ENCODE results near the gene AUNIP.
"Not testable (repeated sequence)": the region's sequence is repeated elsewhere in the genome, so short reads cannot be mapped to it uniquely, and the experiment has no call there.

Gene AUNIP

GRCh38 chr1:25867210-25867991, 8.1 kb upstream of the AUNIP start:
- no peak for DNase-seq (ENCODE audit: low read depth in 2 of 3, low spot score in 2 of 3)

DNA sequence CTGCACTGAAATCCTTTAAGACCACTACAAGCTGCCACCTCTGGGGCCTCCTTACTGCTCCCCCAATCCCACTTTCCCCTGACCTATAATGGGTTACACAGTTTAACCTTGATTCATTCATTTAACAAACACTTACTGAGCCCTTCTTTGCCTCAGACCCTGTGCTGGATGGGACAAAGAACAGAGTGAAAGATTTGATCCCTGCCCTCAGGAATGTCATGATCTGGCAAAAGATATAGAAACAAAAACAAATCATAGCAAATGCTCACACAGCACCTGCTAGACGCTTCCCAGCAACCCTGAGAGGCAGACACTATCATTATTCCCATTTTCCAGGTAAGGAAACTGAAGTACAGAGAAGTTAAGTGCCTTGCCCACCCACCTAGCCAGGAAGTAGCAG, 7.0 kb upstream of the AUNIP start:
- no peak for DNase-seq (ENCODE audit: low read depth in 2 of 3, low spot score in 2 of 3)

DNA sequence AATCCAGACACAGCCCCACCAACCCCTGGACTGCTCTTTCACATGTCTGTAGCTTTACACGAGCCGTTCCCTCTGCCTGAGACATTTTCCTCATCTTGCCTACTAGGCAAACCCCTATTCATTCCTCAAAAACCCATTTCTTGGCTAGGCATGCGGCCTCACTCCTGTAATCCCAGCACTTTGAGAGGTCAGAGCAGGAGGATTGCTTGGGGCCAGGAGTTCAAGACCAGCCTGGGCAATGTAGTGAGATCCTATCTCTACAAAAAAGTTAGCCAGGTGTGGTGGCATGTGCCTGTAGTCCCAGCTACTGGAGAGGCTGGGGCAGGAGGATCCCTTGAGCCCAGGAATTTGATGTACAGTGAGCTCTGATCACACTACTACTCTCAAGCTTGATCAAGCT, 5.2 kb upstream of the AUNIP start:
- no peak for DNase-seq (ENCODE audit: low read depth in 2 of 3, low spot score in 2 of 3)

DNA sequence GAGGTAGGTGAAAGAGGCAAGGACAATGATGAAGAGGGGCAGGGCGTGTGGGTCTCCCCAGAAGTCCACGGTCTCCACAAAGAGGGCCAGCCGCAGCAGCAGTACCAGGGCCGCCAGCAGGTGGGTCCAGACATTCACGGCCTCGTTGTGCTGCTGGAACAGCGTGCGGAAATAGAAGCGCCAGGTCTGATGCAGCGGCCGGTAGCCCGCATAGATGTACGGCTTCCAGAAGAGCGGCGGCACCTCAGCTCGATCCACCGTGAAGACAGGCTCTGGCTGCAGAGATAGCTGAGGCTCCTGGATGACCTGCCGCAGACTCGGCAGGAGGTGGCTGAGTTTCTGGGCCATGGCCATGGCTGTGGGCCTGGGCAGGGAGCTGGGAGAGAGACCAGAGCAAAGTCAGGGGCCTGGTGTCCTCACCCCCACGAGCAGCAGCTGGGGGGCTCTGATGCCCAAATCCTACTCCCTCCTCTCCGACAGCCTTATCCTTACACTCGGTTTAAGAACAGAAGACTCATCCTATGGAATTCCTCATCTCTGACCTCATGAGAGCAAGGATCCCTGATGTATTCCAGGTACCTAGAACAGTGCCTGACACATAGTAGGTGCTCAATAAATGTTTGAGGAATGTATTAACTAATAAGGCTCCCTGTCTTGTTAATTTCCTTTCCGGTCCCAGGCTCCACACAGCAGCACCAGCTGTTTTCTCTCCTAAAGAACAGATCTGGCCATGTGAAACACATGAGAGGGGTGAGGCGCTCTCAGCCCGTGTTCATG, 4.4 kb upstream of the AUNIP start:
- no peak for DNase-seq (ENCODE audit: low read depth in 2 of 3, low spot score in 2 of 3)

- no peak for DNase-seq (ENCODE audit: low read depth in 2 of 3, low spot score in 2 of 3)
Measured at GRCh38 chr1:25862785-25863485, 3.7 kb upstream of the AUNIP start.

DNA sequence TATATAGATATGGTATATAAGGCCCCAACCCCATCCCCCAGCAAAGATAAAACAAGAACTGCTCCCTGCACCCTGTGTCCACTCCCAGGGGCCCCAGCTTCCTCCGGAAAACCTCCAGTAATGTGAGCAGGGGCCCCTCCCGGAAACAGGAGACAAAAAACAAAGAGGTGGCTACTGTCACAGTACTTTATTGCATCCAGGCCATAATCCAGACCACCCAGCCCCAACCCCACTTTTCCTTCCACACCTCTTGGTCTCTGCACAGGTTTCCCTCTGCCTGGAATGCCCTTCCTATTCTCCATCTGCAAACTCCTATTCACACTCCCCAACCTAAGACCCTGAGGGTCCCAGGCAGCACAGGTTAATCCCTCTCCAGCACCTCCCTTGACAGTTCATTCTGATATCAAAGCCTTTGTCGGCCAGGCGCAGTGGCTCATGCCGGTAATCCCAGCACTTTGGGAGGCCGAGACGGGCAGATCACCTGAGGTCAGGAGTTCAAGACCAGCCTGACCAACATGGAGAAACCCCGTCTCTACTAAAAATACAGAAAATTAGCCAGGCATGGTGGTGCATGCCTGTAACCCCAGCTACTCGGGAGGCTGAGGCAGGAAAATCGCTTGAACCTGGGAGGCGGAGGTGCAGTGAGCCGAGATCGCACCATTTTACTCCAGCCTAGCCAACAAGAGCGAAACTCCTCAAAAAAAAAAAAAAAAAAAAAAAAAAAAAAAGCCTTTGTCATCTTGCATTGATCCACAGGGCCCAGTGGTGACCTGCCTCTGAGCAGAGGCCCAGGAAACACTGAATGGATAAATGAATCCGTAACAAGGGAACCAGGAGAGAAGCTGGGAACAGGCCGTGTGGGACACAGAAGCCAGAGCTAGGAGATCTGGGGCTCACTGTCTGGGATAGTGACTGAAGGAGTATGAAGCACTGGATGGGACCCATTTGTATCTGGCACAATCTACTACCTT, 2.3 kb upstream of the AUNIP start:
- no peak for DNase-seq (ENCODE audit: low read depth in 2 of 3, low spot score in 2 of 3)

DNA sequence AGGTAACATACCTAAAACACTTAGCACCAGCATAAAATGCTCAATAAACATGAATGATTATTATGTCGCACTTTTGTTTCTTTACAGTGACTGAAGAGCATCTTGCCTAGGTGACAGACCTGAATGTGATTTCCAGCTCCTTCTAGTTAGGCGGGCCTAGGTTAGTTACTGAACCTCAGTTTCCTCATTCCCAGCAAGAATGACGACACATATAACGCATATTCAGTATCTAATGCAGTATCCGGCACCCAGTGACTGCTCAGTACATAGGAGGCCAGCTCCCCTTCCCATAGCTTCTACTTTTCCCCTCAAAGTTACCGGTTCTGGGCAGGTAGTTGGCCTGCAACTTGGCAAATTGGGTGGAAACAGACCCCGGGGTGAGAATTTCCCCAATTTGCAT, 763 bp downstream of the AUNIP start:
- no peak for DNase-seq (ENCODE audit: low read depth in 2 of 3, low spot score in 2 of 3)

GRCh38 chr1:25856856-25857255, 2.4 kb downstream of the AUNIP start:
- no peak for DNase-seq (ENCODE audit: low read depth in 2 of 3, low spot score in 2 of 3)

- DNase-seq (ENCODE audit: low read depth in 2 of 3, low spot score in 2 of 3), result no peak
Measured at GRCh38 chr1:25854554-25854953, 4.7 kb downstream of the AUNIP start.

GRCh38 chr1:25848531-25848930, 10.7 kb downstream of the AUNIP start:
- no peak for DNase-seq (ENCODE audit: low read depth in 2 of 3, low spot score in 2 of 3)

GRCh38 chr1:25847929-25848328, 11.3 kb downstream of the AUNIP start:
- no peak for DNase-seq (ENCODE audit: low read depth in 2 of 3, low spot score in 2 of 3)

DNA sequence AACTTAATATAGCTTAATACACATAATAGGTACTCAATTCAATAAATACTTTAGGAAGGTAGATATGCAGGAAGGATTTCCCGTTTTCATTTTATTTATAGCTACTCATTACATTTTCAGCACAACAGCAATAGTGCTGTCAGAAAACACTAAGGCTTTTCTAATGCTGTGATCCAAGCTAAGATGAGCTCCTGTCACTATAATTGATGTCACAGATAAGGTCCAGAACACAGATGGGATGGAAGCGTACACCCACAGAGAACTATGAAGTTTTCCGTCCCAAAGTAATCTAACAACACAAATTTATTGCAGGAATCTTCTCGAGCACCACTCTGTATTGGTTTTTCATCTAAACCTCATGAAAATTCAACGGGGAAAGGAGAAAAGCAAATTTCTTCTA, 13.6 kb downstream of the AUNIP start:
- DNase-seq (ENCODE audit: low read depth in 2 of 3, low spot score in 2 of 3), result no peak

GRCh38 chr1:25844536-25845337, 14.5 kb downstream of the AUNIP start:
- DNase-seq (ENCODE audit: low read depth in 2 of 3, low spot score in 2 of 3), result no peak

DNA sequence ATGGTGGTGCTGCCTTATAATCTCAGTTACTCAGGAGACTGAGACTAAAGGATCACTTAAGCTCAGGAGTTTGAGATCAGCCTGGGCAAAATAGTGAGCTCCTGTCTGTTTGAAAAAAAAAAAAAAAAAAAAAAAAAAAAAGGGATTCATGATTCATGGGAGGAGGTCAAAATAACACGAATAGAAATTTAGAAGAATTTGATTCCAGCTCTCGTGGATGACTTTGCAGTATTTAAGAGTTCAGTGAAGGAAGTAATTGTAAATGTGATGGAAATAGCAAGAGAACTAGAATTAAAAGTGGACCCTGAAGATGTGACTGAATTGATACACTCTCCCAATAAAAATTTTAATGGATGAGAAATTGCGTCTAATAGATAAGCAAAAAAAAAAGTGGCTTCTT, 15.8 kb downstream of the AUNIP start:
- DNase-seq (ENCODE audit: low read depth in 2 of 3, low spot score in 2 of 3), result no peak

- DNase-seq (ENCODE audit: low read depth in 2 of 3, low spot score in 2 of 3), result not testable (repeated sequence)
Measured at GRCh38 chr1:25839808-25840207, 19.4 kb downstream of the AUNIP start.

DNA sequence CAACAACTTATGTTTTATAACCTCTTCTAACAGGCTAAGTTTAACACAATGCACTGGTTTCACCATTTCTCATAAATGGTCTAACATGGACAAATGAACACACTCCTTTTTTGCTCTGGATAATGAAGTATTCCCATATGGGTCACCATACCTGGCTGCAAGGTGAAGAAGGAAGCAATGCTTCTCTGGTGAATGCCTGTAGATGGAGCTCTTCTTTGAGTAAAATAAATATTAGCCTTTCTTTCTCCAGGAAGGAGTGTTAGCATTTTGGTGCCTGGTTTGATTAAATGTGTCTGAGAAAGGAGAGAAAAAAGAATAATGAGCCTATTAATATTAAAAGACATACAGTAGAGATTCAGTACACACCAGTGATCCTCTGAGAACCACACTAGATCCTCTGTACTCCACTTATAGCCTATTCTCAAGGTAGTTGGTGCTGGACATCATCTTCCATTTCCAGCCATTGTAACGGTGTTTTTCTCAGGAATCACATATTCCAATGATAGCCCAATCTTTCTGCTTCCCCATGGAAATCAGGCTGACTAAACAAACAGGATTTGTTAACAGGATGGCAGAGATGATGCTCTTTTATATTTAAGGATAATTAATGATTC, 21.9 kb downstream of the AUNIP start:
- DNase-seq (ENCODE audit: low read depth in 2 of 3, low spot score in 2 of 3), result no peak

DNA sequence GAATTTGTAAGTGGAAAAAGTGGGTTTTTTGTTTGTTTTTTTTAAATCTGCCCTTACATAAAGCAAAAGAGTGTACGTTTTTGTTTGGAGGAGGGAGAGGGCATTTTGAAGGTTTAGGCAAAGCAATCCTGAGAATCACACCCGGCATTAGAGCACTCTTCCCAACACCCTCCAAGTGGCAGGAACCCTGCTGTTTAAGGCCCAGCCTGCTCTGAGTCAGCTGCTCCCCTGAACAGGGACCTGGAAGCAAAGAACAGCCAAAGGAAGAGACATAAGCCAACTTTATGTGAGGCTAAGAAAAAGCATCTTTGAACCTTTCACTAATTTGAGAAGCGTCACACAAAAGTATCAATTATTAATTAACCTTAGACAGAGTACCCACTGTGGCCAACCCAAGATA, 22.6 kb downstream of the AUNIP start:
- DNase-seq (ENCODE audit: low read depth in 2 of 3, low spot score in 2 of 3), result no peak

- no peak for DNase-seq (ENCODE audit: low read depth in 2 of 3, low spot score in 2 of 3)
Measured at GRCh38 chr1:25834894-25835293, 24.4 kb downstream of the AUNIP start.

- no peak for DNase-seq (ENCODE audit: low read depth in 2 of 3, low spot score in 2 of 3)
Measured at GRCh38 chr1:25833158-25833557, 26.1 kb downstream of the AUNIP start.
